Measurements from ENCODE around the gene LRP4.

DNA sequence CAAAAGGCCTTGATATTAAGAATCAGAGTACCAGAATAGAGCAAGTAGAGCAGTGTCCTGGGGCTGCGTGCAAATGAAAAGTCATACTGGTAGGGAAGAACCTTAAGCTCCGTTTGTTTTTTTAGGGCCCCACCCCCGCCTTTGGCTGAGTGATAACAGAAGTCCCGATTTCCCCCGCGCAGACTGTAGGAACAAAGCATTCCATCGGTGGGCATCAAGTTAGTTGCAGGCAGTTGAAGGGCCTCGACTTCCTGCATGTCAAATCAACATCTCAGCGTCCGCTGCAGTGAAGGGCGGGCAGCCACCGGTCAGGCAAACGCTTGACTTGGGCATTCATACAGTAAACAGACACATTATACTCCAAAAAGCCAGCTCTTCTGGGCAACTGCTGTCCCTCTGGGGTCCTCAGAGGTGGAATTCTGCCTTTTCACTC, 11.7 kb downstream of the LRP4 start:
- no peak for TF ChIP-seq CTCF (optimal IDR thresholded peaks at IDR 0.05 in 1 of 3, IDR thresholded peaks at IDR 0.05 in 1 of 3, conservative IDR thresholded peaks at IDR 0.05 in 1 of 3; ENCODE audit: extremely low read depth in 1 of 3, insufficient read depth in 2 of 3, low read length in 3 of 3)
- no peak for TF ChIP-seq EZH2 (IDR thresholded peaks at IDR 0.05; ENCODE audit: low read length)

Data from keratinocyte (primary cell).